GM10266 (cell line): ENCODE results near the gene ARHGAP15.

Source experiments
- DNase-seq: peaks from one replicate; pipeline ENCODE4 v3.0.0; 2012; ENCODE audit errors: extremely low spot score
- CTCF ChIP-seq: IDR thresholded peaks from 2 replicates; pipeline ENCODE4 v1.5.1; 2012; ENCODE audit warnings: mild to moderate bottlenecking, low read depth; ENCODE audit not compliant: control insufficient read depth, insufficient read depth; ENCODE audit errors: missing control alignments

Gene ARHGAP15

GRCh38 chr2:143334837-143335236 is 205.6 kb downstream of the ARHGAP15 start:
- DNase-seq, result no peak
- no peak for TF ChIP-seq CTCF

- no peak for DNase-seq
- TF ChIP-seq CTCF, result no peak
Observed at GRCh38 chr2:143336719-143337210, 207.5 kb downstream of the ARHGAP15 start.

GRCh38 chr2:143341478-143341877 is 212.3 kb downstream of the ARHGAP15 start:
- no peak for DNase-seq
- no peak for TF ChIP-seq CTCF

- no peak for TF ChIP-seq CTCF
- DNase-seq, result no peak
Observed at GRCh38 chr2:143344780-143345179, 215.6 kb downstream of the ARHGAP15 start.

GRCh38 chr2:143345887-143346787 is 216.9 kb downstream of the ARHGAP15 start:
- no peak for DNase-seq
- TF ChIP-seq CTCF, result no peak

GRCh38 chr2:143347271-143347695 is 218.1 kb downstream of the ARHGAP15 start:
- no peak for TF ChIP-seq CTCF
- DNase-seq, result no peak

- no peak for DNase-seq
- no peak for TF ChIP-seq CTCF
Observed at GRCh38 chr2:143347901-143348414, 218.7 kb downstream of the ARHGAP15 start.
